Trophoblast cell (in vitro differentiated cells and primary cell): ENCODE measurements around the gene ZNF576.

ENCODE experiments used
- DNase-seq, 2 donors: peaks; one replicate each; pipeline ENCODE4 v3.0.0-alpha.2; 2016
- H2AFZ ChIP-seq: 2 replicates; pipeline ENCODE4 v1.6.1; 2013; ENCODE audit warnings: low read length, moderate library complexity, mild to moderate bottlenecking; ENCODE audit not compliant: insufficient read depth, poor library complexity
- H2AK5ac ChIP-seq: 2 replicates; pipeline ENCODE4 v1.6.1; 2013; ENCODE audit warnings: mild to moderate bottlenecking, low read length
- H2BK120ac ChIP-seq: 2 replicates; pipeline ENCODE4 v1.6.1; 2013; ENCODE audit warnings: low read length, mild to moderate bottlenecking, moderate library complexity; ENCODE audit not compliant: insufficient read depth, poor library complexity
- H2BK12ac ChIP-seq: 2 replicates; pipeline ENCODE4 v1.6.1; 2013; ENCODE audit warnings: mild to moderate bottlenecking, low read length, moderate library complexity
- H2BK5ac ChIP-seq: 2 replicates; pipeline ENCODE4 v1.6.1; 2013; ENCODE audit warnings: low read length, low read depth, moderate library complexity, mild to moderate bottlenecking; ENCODE audit not compliant: poor library complexity
- H3K14ac ChIP-seq: 2 replicates; pipeline ENCODE4 v1.6.1; 2013; ENCODE audit warnings: mild to moderate bottlenecking, low read length
- H3K18ac ChIP-seq: 2 replicates; pipeline ENCODE4 v1.6.1; 2013; ENCODE audit warnings: mild to moderate bottlenecking, low read length
- H3K23ac ChIP-seq: 2 replicates; pipeline ENCODE4 v1.6.1; 2013; ENCODE audit warnings: low read length
- H3K27ac ChIP-seq: 2 replicates; pipeline ENCODE4 v1.5.1; 2013; ENCODE audit warnings: low read depth, mild to moderate bottlenecking, inconsistent platforms, low read length, moderate library complexity
- H3K27me3 ChIP-seq: 2 replicates; pipeline ENCODE4 v1.6.1; 2013; ENCODE audit warnings: inconsistent platforms, mild to moderate bottlenecking, low read length, moderate library complexity; ENCODE audit not compliant: insufficient read depth
- H3K36me3 ChIP-seq, 2 experiments: 1 replicate in 1 of 2; 2 replicates in 1 of 2; pipeline ENCODE4 v1.6.1; 2013; ENCODE audit warnings: low read length in 2 of 2, mild to moderate bottlenecking in 2 of 2, moderate library complexity in 1 of 2; ENCODE audit not compliant: insufficient read depth in 2 of 2, control insufficient read depth in 1 of 2
- H3K4ac ChIP-seq: 2 replicates; pipeline ENCODE4 v1.6.1; 2013; ENCODE audit warnings: low read depth, mild to moderate bottlenecking, low read length, moderate library complexity
- H3K4me1 ChIP-seq, 2 experiments: 1 replicate in 1 of 2; 2 replicates in 1 of 2; pipeline ENCODE4 v1.6.1; 2013; ENCODE audit warnings: low read length in 2 of 2, mild to moderate bottlenecking in 2 of 2, moderate library complexity in 1 of 2; ENCODE audit not compliant: insufficient read depth in 2 of 2, control insufficient read depth in 1 of 2
- H3K4me2 ChIP-seq: 2 replicates; pipeline ENCODE4 v1.6.1; 2013; ENCODE audit warnings: inconsistent platforms, mild to moderate bottlenecking, low read length, moderate library complexity
- H3K4me3 ChIP-seq: 2 replicates; pipeline ENCODE4 v1.5.1; 2013; ENCODE audit warnings: mild to moderate bottlenecking, low read depth, low read length, inconsistent platforms
- H3K79me1 ChIP-seq: one replicate; pipeline ENCODE4 v1.6.1; 2013; ENCODE audit warnings: low read length
- H3K79me2 ChIP-seq: 2 replicates; pipeline ENCODE4 v1.6.1; 2013; ENCODE audit warnings: low read length, mild to moderate bottlenecking; ENCODE audit not compliant: control insufficient read depth, insufficient read depth, poor library complexity
- H3K9ac ChIP-seq: 2 replicates; pipeline ENCODE4 v1.6.1; 2013; ENCODE audit warnings: mild to moderate bottlenecking, low read length
- H3K9me3 ChIP-seq: 2 replicates; pipeline ENCODE4 v1.6.1; 2013; ENCODE audit warnings: low read depth, mild to moderate bottlenecking, control low read depth, inconsistent platforms, low read length; ENCODE audit not compliant: insufficient read depth
- H4K12ac ChIP-seq: 2 replicates; pipeline ENCODE4 v1.6.1; 2013; ENCODE audit warnings: low read depth, mild to moderate bottlenecking, low read length, moderate library complexity
- H4K8ac ChIP-seq: 2 replicates; pipeline ENCODE4 v1.6.1; 2013; ENCODE audit warnings: low read depth, mild to moderate bottlenecking, low read length, moderate library complexity
- H4K91ac ChIP-seq: one replicate; pipeline ENCODE4 v1.6.1; 2013; ENCODE audit warnings: low read depth, mild to moderate bottlenecking, low read length, moderate library complexity
- WGBS: extraction: QIAGEN DNeasy Blood & Tissue Kit; methylation state at CpG from one replicate; pipeline ENCODE4 v1.1.7; 2013; ENCODE audit warnings: missing lambda C conversion rate; ENCODE audit not compliant: insufficient read length, insufficient coverage; ENCODE audit errors: extremely low coverage; 5-methylcytosine and 5-hydroxymethylcytosine counted together

The ZNF576 gene

GRCh38 chr19:43575955-43576878, 20.2 kb upstream of the ZNF576 start:
- Histone ChIP-seq H3K79me1 (peaks cover 6% of the 10 kb centered on the region), H3K36me3 (peaks cover 2 to 9% of the 10 kb centered on the region in 2 experiments), H3K14ac (no peak overlapping the region), H3K27me3 (no peaks in the 10 kb centered on the region), H4K8ac (peak overlapping the region; percentile 87), H4K91ac (peak overlapping the region; percentile 41), H3K4ac (peak overlapping the region; percentile 23), H3K79me2 (peaks cover 4% of the 10 kb centered on the region), H3K4me3 (peak overlapping the region; percentile 63), H2BK5ac (peak overlapping the region; percentile 3), H3K4me2 (peak overlapping the region; percentile 64), H2AK5ac (peak overlapping the region; percentile 7), H3K9me3 (no peaks in the 10 kb centered on the region), H3K27ac (no peak overlapping the region), H2BK120ac (no peak overlapping the region), H3K4me1 (peaks cover 3 to 13% of the 10 kb centered on the region in 2 experiments), H3K23ac (no peak overlapping the region), H2AFZ (peak overlapping the region; percentile 73), H3K9ac (no peak overlapping the region), H3K18ac (no peak overlapping the region), H2BK12ac (no peak overlapping the region), H4K12ac (peak overlapping the region; percentile 54)
- peak; percentile 23 to 60 for DNase-seq
- no CpG with 5 or more reads among the region's 37 CpGs for WGBS

DNA sequence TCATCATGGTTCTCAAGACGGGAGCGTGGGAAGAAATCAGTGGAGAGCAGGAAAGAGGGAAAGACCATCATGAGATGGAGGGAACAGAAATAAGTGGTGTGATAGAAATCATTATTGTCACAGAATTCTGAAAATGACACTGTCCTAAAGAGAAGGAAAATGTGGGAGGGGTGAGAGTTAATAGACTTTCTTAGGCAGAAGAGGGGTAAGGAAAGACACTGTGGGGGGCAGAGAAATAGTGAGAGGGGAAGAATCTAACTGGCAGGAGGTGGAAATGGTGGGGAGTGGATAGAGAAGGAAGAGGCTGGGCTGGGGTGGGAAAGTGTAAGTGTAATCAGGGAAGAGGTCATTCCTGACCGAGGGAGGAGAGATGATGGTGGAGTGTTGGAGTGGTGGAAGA, 17.6 kb upstream of the ZNF576 start:
- H2BK5ac ChIP-seq, result no peak overlapping the region
- H3K79me2 ChIP-seq, result peaks cover 4% of the 10 kb centered on the region
- no peak overlapping the region for H3K18ac ChIP-seq
- H2AFZ ChIP-seq, result no peak overlapping the region
- H3K14ac ChIP-seq, result no peak overlapping the region
- no peak overlapping the region for H3K4me3 ChIP-seq
- H3K27me3 ChIP-seq, result no peaks in the 10 kb centered on the region
- H2BK12ac ChIP-seq, result no peak overlapping the region
- H3K9ac ChIP-seq, result no peak overlapping the region
- H4K12ac ChIP-seq, result no peak overlapping the region
- H3K9me3 ChIP-seq, result peaks cover 1% of the 10 kb centered on the region
- H3K4me1 ChIP-seq, result peaks cover 3 to 13% of the 10 kb centered on the region in 2 experiments
- no peak overlapping the region for H2BK120ac ChIP-seq
- H4K91ac ChIP-seq, result no peak overlapping the region
- H3K23ac ChIP-seq, result no peak overlapping the region
- no peak overlapping the region for H3K27ac ChIP-seq
- no peak overlapping the region for H4K8ac ChIP-seq
- H3K79me1 ChIP-seq, result peaks cover 6% of the 10 kb centered on the region
- no peak for DNase-seq
- WGBS, result 86% methylated on average over 1 of the region's 3 CpGs
- H2AK5ac ChIP-seq, result no peak overlapping the region
- H3K4ac ChIP-seq, result no peak overlapping the region
- H3K4me2 ChIP-seq, result no peak overlapping the region
- no peaks in the 10 kb centered on the region for H3K36me3 ChIP-seq

DNA sequence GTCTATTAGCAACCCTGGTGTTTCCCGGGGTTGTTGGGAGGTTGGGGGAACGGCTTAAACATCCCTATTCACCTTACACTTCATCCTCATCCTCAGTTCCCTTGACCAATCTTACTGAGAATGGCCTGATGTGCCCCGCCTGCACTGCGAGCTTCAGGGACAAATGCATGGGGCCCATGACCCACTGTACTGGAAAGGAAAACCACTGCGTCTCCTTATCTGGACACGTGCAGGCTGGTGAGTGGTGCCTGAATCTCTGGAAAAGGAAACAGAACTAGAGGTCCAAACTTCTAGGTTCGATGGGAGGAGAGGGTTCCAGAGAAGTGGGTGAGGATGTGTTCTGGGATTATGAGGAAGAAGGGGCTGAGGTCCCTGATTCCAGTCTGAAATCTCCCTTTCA, 14.9 kb upstream of the ZNF576 start:
- H3K36me3 ChIP-seq, result peaks cover 0 to 5% of the 10 kb centered on the region in 2 experiments
- H2BK120ac ChIP-seq, result no peak overlapping the region
- WGBS, result no CpG with 5 or more reads among the region's 7 CpGs
- no peaks in the 10 kb centered on the region for H3K27me3 ChIP-seq
- no peaks in the 10 kb centered on the region for H3K79me2 ChIP-seq
- no peak overlapping the region for H3K27ac ChIP-seq
- H3K14ac ChIP-seq, result no peak overlapping the region
- no peak overlapping the region for H2AFZ ChIP-seq
- no peak overlapping the region for H4K8ac ChIP-seq
- no peak overlapping the region for H4K12ac ChIP-seq
- H2AK5ac ChIP-seq, result no peak overlapping the region
- no peak overlapping the region for H3K23ac ChIP-seq
- no peak overlapping the region for H3K4ac ChIP-seq
- peaks cover 0 to 4% of the 10 kb centered on the region in 2 experiments for H3K4me1 ChIP-seq
- peaks cover 2% of the 10 kb centered on the region for H3K9me3 ChIP-seq
- no peak overlapping the region for H3K18ac ChIP-seq
- no peak overlapping the region for H3K9ac ChIP-seq
- no peak overlapping the region for H4K91ac ChIP-seq
- no peak overlapping the region for H2BK12ac ChIP-seq
- DNase-seq, result no peak
- H3K4me3 ChIP-seq, result no peak overlapping the region
- no peak overlapping the region for H2BK5ac ChIP-seq
- no peak overlapping the region for H3K4me2 ChIP-seq
- H3K79me1 ChIP-seq, result peaks cover 3% of the 10 kb centered on the region

DNA sequence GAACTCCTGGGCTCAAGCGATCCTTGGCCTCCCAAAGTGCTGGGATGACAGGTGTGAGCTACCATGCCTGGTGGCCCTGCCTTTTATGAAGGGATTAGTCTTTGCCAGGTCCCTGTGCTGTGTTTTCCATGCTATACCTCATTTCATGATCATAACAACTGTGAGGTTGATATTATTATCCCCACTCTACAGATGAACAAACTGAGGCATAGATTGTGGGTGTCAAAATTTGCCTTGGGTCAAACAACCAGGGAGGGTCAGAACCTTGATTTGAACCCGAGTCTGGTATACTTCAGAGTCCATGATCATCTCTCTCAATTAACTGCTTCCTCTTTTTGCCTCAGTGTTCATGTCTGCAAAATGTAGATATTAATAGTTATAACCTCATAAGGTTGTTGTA, 13.9 kb upstream of the ZNF576 start:
- Histone ChIP-seq H3K27me3 (no peaks in the 10 kb centered on the region), H3K9me3 (peaks cover 3% of the 10 kb centered on the region), H3K4ac (no peak overlapping the region), H3K79me2 (no peaks in the 10 kb centered on the region), H4K12ac (no peak overlapping the region), H2BK5ac (no peak overlapping the region), H3K4me2 (no peak overlapping the region), H3K4me1 (peaks cover 0 to 4% of the 10 kb centered on the region in 2 experiments), H4K8ac (no peak overlapping the region), H3K27ac (no peak overlapping the region), H2BK12ac (no peak overlapping the region), H3K79me1 (peaks cover 3% of the 10 kb centered on the region), H3K9ac (no peak overlapping the region), H3K23ac (no peak overlapping the region), H2AFZ (no peak overlapping the region), H3K36me3 (peaks cover 0 to 8% of the 10 kb centered on the region in 2 experiments), H3K14ac (no peak overlapping the region), H2BK120ac (no peak overlapping the region), H2AK5ac (no peak overlapping the region), H4K91ac (no peak overlapping the region), H3K4me3 (no peak overlapping the region), H3K18ac (no peak overlapping the region)
- no peak for DNase-seq
- no CpG with 5 or more reads among the region's 2 CpGs for WGBS
